NT2/D1 (cell line): Measurements from ENCODE around the gene DEFB113.

Source experiments
- DNase-seq: peaks from one replicate; pipeline ENCODE4 v3.0.0-alpha.2; 2011; ENCODE audit warnings: low read depth, low spot score
- H3K27me3 ChIP-seq: 2 replicates; pipeline ENCODE4 v1.6.0; 2011; ENCODE audit warnings: mild to moderate bottlenecking; ENCODE audit not compliant: insufficient read length, insufficient read depth
- H3K36me3 ChIP-seq: 2 replicates; pipeline ENCODE4 v1.6.1; 2011; ENCODE audit warnings: mild to moderate bottlenecking, low read length, mixed read lengths; ENCODE audit not compliant: insufficient read depth, insufficient read length
- H3K4me1 ChIP-seq: 2 replicates; pipeline ENCODE4 v1.5.1; 2011; ENCODE audit not compliant: insufficient read depth, insufficient read length
- H3K4me3 ChIP-seq: 2 replicates; pipeline ENCODE4 v1.5.1; 2011; ENCODE audit warnings: low read depth; ENCODE audit not compliant: insufficient read length
- H3K9ac ChIP-seq: 2 replicates; pipeline ENCODE4 v1.6.0; 2011; ENCODE audit warnings: low read depth; ENCODE audit not compliant: insufficient read length
- H3K9me3 ChIP-seq: 2 replicates; pipeline ENCODE4 v1.5.1; 2011; ENCODE audit warnings: mild to moderate bottlenecking, low read length; ENCODE audit not compliant: insufficient read depth
- SUZ12 ChIP-seq: IDR thresholded peaks from 2 replicates; pipeline ENCODE4 v1.6.1; 2011; ENCODE audit not compliant: insufficient read length, insufficient read depth; ENCODE audit errors: extremely low read depth
- YY1 ChIP-seq: IDR thresholded peaks from 2 replicates; pipeline ENCODE4 v1.6.1; 2011; ENCODE audit not compliant: insufficient read length, insufficient read depth
- ZNF274 ChIP-seq: IDR thresholded peaks from 2 replicates; pipeline ENCODE4 v1.6.1; 2011; ENCODE audit warnings: mild to moderate bottlenecking, low read depth, low read length

The DEFB113 gene

DNA sequence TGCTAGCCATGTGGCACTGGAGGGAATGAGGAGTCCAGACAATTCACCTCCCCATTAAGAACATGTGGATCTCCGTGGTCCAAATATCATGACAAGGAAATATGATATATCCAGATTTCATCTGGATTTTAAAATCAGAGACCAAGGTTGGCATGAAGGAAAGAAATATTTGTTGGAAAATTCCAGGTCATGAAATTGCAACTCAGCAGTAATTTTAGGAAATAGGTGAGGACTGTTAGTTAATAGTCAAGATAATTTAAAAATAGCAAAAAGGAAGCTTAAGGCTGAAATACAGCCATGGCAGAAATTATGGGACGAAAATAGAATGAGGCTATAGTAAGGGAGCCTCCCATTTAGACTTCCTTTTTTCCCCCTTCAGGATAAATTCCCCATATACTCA is 32.4 kb downstream of the DEFB113 start:
- H3K4me3 ChIP-seq: no peak overlapping the region
- no peaks in the 10 kb centered on the region for H3K9me3 ChIP-seq
- no peak overlapping the region for H3K9ac ChIP-seq
- no peaks in the 10 kb centered on the region for H3K4me1 ChIP-seq
- TF ChIP-seq SUZ12 (no peak), ZNF274 (no peak), YY1 (no peak)
- DNase-seq: no peak
- H3K36me3 ChIP-seq: no peaks in the 10 kb centered on the region
- H3K27me3 ChIP-seq: no peaks in the 10 kb centered on the region

DNA sequence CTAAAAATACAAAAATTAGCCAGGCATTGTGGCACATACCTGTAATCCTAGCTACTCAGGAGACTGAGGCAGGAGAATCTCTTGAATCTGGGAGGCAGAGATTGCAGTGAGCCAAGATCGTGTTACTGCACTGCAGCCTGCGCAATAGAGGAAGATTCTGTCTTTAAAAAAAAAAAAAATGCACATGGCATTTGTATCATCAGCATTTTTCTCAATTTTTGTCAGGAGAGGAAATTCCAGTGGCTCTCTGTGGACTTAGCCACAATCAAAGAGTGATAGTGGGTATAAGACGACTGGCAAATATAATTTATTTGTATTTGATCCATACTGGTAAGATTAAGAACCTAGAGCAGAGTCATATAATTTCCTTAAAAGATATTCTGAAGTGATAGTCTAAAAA is 34.0 kb downstream of the DEFB113 start:
- Histone ChIP-seq H3K4me3 (no peak overlapping the region), H3K9me3 (no peaks in the 10 kb centered on the region)
- no peak for TF ChIP-seq SUZ12
- no peak for TF ChIP-seq YY1
- TF ChIP-seq ZNF274: no peak

DNA sequence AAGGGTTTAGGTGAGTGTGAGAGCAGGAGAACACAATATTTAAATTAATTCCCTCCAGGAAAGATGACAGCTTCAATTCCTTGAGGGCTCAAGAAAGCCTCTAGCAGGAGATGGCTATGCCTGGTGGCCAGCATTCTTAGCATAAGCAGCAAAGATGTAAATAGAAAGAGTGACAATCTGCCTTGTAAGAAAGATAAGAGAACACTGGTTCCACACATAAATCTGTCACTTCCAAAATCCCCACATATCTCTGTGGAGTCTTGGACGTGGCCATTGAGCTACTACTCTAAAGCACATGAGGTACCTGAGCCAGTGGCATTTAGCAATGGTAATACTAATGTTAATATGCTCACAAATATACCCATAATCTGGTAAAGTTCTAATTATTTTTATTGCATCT is 34.7 kb downstream of the DEFB113 start:
- no peak for DNase-seq
- Histone ChIP-seq H3K9ac (no peak overlapping the region), H3K4me1 (no peaks in the 10 kb centered on the region), H3K27me3 (no peaks in the 10 kb centered on the region), H3K36me3 (no peaks in the 10 kb centered on the region), H3K9me3 (no peaks in the 10 kb centered on the region), H3K4me3 (no peak overlapping the region)
- TF ChIP-seq SUZ12 (no peak), YY1 (no peak), ZNF274 (no peak)

More for the DNA sequence above, 34.0 kb downstream of the DEFB113 start:
- no peaks in the 10 kb centered on the region for H3K4me1 ChIP-seq
- no peaks in the 10 kb centered on the region for H3K36me3 ChIP-seq
- no peak for DNase-seq
- no peak overlapping the region for H3K9ac ChIP-seq
- no peaks in the 10 kb centered on the region for H3K27me3 ChIP-seq

DNA sequence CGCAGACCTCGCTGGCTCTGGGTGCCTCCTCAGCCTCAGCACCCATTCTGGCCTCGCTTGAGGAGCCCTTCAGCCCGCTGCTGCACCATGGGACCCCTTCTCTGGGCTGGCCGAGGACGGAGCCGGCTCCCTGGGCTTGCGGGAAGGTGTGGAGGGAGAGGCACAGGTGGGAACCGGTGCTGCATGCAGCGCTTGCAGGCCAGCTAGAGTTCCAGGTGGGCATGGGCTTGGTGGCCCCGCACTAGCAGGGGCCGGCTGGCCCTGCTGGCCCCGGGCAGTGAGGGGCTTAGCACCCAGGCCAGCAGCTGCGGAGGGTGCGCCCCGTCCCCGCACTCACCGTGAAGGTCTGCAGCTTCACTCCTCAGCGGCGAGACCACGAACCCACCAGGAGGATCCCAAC is 35.9 kb downstream of the DEFB113 start:
- no peaks in the 10 kb centered on the region for H3K27me3 ChIP-seq
- no peaks in the 10 kb centered on the region for H3K9me3 ChIP-seq
- H3K9ac ChIP-seq: no peak overlapping the region
- TF ChIP-seq SUZ12 (no peak), YY1 (no peak), ZNF274 (no peak)
- H3K4me3 ChIP-seq: no peak overlapping the region
- no peaks in the 10 kb centered on the region for H3K4me1 ChIP-seq
- no peaks in the 10 kb centered on the region for H3K36me3 ChIP-seq
- no peak for DNase-seq

DNA sequence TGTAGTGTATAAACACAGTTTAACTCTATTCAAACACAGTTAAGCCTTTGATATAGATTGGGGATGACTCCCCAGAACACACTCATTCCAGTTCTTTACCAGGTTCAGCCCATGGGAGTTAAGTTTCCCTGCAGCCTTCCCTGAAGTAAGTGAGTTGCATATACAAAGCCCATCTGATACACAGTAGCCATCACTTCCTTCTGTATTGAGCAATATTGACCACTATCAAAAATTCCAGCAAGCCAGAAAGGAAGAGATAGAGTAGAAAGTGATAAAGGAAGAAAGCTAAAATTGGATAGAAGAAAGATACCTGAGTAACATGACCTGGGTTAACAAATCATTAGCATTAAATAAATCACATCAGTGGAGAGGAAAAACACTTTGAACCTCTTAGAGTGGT is 40.1 kb downstream of the DEFB113 start:
- DNase-seq: no peak
- H3K4me1 ChIP-seq: no peaks in the 10 kb centered on the region
- H3K4me3 ChIP-seq: no peak overlapping the region
- no peaks in the 10 kb centered on the region for H3K36me3 ChIP-seq
- TF ChIP-seq SUZ12: no peak
- TF ChIP-seq YY1: no peak
- TF ChIP-seq ZNF274: no peak
- H3K27me3 ChIP-seq: no peaks in the 10 kb centered on the region
- H3K9ac ChIP-seq: no peak overlapping the region
- no peaks in the 10 kb centered on the region for H3K9me3 ChIP-seq

DNA sequence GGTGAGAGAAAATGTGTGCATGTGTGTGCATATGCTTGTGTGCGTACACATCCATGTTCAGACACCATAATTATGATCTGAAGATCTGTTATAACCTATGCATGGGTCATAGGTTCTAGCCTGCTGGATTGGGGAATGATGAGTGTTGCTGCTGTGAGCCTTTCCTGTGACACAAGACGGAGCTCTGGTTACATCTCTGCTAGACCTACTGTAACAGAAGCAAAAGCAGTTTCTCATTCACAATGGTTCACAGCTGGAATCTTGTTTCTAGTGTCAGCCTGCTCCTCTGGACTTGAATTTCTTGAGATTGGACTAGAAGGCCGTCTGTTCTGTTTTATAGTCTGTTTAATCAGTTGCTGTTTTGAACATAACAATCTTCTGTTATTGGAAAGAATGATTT is 45.6 kb downstream of the DEFB113 start:
- no peaks in the 10 kb centered on the region for H3K4me1 ChIP-seq
- H3K36me3 ChIP-seq: no peaks in the 10 kb centered on the region
- peak; percentile 15 for DNase-seq
- no peak overlapping the region for H3K4me3 ChIP-seq
- H3K9ac ChIP-seq: no peak overlapping the region
- TF ChIP-seq SUZ12: no peak
- no peak for TF ChIP-seq YY1
- TF ChIP-seq ZNF274: no peak
- H3K27me3 ChIP-seq: no peaks in the 10 kb centered on the region
- no peaks in the 10 kb centered on the region for H3K9me3 ChIP-seq

DNA sequence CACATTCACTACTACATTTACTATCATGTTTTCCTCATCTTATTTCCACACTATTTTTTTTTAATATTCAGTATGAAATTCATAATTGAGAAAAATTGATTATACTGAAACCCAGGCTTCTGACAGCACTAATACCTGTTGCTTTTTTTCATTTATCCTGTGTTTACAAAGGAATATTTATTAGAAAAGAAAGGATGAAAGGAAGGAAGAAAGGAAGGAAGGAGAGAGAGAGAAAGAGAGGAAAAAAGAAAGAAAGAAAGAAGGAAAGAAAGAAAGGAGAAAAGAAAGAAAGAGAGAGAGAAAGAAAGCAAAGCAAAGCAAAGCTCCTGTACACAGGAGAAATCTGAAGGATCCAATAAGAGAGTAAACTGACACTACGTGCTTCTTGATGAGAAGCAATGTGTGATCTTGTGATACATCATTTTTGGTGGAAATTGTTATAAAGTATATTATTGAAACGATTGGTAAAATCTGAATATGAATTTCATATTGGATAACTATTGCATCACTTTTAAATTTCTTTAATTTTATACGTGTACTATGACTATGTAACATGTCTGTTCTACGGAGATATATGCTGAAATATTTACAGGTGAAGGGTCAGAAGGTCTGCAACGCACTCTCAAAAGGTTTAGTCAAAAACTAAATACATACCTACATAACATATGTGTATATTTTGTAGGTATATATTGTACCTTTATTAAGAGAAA is 49.3 kb downstream of the DEFB113 start:
- H3K36me3 ChIP-seq: no peaks in the 10 kb centered on the region
- H3K9me3 ChIP-seq: no peaks in the 10 kb centered on the region
- no peaks in the 10 kb centered on the region for H3K27me3 ChIP-seq
- no peaks in the 10 kb centered on the region for H3K4me1 ChIP-seq
- no peak overlapping the region for H3K4me3 ChIP-seq
- TF ChIP-seq SUZ12: no peak
- no peak for TF ChIP-seq ZNF274
- TF ChIP-seq YY1: no peak
- no peak overlapping the region for H3K9ac ChIP-seq
- no peak for DNase-seq
